Left renal cortex interstitium (tissue), 4 donors: ENCODE results near the gene KLHDC4. TPM values are rescaled to one million over a fixed set of nuclear protein-coding genes. Genes with fewer than 3 reads are reported as not detected.

Source experiments
- DNase-seq, 4 donors: peaks; one replicate each; pipeline ENCODE4 v3.0.0-alpha.2; 2013; ENCODE audit warnings: low read depth in 4 of 4, low spot score in 2 of 4, missing footprints in 1 of 4
- polyA plus RNA-seq, 4 donors: library from polyadenylated mRNA; unstranded; fragments of 120-200 nt; gene quantifications; one replicate each; pipeline ENCODE4 v1.2.1, GENCODE V29; 2013; ENCODE audit not compliant: insufficient read length in 4 of 4

The KLHDC4 gene
- polyA plus RNA-seq, 4 donors: 20.4 to 47.7 (median 31.7) TPM

DNA sequence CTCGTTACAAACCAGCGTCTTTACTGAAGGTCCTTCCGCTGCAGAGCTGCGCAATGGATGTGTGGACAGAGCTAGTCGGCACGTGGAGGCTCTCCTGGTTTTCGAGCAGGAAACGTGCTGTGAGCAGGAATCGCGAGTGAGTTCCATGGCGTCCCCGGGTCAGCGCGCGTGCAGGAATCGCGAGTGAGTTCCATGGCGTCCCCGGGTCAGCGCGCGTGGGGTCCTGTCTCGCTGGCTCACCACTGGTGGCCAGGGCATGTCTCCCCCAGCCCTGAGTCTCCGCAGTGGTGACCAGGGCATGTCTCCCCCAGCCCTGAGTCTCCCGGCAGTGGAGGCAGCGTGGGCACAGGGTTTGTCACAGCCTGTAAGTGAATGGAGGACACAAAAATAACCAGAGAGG, 62.7 kb downstream of the KLHDC4 start:
- DNase-seq: no peak

DNA sequence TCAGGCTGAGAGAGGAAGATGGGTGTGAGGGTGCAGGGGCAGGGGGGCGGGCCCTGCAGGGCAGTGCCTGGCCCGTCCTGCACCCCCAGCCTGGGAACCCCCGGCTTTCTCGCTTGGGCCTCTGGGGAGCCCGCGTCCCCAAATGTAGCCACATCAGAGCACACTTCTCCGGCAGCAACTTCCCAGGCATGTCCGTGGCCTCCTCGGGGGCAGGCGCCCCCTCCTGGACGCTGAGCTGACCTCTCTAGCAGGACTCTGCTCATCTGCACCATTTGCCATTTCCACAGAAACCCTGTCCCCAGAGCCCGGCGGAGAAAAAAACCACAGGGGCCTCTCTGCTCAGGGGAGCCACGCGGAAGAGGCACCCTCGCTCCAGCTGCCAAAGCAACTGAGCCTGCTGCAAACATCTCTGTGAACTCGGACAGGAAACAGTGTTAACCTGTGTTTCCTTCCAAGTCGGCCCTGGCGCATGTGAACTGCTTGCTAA, 63.4 kb downstream of the KLHDC4 start:
- no peak for DNase-seq

DNA sequence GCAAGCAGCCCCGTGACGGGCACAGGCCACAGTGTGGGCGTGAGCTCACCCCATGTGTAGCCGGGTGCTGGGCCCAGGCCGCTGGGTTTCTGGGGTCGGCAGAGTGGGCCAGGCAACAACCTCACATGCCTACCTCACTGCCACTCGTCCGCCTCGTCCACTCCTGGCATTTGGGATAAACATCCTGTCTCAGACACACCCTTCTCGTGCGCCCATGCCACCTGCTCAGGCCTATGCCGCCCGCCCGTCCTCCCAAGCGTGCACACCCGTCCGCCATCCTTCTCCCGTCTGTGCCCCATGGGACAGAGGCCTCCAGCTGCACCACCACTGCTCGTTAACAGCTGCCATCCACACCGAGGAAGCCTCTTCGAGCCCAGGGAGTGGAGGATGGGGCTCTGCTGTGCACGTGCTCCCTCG, 64.3 kb downstream of the KLHDC4 start:
- DNase-seq: no peak

- no peak for DNase-seq
Observed at GRCh38 chr16:87701078-87701460, 64.7 kb downstream of the KLHDC4 start.

DNA sequence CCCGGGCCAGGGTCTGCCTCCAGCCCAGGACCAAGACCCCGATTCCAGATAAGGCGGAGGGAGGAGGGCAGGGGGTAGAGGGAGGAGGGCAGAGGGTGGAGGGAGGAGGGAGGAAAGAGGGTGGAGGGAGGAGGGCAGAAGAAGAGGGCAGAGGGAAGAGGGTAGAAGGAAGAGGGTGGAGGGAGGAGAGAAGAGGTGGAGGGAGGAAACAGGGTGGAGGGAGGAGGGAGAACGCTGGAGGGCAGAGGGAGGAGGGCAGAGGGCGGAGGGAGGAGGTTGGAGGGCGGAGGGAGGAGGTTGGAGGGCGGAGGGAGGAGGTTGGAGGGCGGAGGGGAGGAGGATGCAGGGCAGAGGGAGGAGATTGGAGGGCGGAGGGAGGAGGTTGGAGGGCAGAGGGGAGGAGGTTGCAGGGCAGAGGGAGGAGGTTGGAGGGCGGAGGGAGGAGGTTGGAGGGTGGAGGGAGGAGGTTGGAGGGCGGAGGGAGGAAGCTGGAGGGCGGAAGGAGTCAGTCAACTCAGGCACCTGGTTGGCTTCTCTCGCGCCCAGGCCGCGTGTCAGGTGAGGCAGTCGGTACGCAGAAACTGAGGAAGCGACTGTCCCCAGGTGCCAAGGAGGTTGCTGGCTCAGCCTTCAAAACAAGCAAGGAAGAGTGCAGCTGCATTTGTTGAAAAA, 65.2 kb downstream of the KLHDC4 start:
- DNase-seq: no peak

DNA sequence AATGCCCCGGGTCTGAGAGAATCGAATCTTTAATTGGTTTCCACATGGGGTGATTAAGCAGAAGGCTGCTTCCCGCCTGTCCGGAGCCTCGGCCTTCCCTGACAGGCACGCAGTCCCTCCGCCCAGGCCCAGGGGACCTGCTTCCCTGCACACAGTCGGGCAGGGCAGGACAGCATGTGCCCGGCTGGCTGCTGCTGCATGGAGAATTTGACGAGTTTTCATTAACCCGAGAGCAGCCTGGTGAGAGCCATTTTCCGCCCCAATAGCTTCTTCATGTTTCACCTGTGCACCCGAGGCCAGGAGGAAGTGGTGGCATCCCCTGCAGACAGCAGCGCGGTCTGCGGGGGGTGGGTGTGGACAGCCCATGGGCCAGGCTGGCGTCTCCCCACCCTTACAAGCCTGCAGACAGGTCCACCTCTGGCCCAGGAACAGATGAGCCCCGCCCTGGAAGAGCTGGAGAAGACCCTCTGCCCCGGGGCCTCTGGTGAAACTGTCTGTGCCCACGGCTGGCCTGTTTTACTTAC, 67.0 kb downstream of the KLHDC4 start:
- DNase-seq: no peak

GRCh38 chr16:87698241-87698640, 67.5 kb downstream of the KLHDC4 start:
- no peak for DNase-seq

DNA sequence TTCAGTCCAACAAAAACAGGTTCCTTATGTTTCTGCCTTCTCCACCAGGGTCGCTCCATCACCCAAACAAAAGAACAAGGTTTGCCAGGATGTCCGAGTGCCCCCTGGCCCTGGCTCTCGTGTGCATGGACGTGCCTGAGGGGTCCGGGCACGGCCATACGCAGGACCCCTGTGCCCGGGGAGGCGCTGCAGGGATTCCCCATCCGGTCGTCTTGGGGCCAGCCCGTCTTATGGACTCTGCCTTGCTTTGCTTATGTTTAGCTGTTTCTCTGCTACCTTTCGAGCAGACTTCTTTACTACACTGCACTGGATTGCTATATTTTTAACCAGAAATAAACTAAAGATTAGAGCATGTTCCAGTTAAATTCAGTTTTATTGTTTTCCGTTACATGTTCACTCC, 68.0 kb downstream of the KLHDC4 start:
- DNase-seq: no peak

DNA sequence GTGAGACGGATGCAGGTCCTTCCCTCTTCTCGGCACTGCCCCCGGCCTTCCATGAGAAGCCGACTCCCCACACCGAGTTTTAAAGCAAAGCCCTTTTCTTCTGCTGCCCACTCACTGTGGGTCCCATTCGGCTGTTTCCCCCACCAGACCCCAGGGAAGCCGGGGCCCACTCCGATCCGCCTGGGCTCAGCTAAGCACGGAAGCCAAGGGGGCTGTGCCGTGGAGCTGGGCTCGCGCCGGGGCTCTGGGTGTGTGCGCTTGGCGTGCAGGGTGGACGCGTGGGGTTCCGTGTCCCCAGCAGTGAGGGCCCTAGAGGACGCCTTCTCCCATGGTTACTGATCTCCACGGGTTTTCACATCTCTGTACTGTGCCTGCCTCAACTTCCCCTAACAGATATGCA, 68.5 kb downstream of the KLHDC4 start:
- no peak for DNase-seq

- no peak for DNase-seq
Observed at GRCh38 chr16:87696726-87697125, 69.1 kb downstream of the KLHDC4 start.

DNA sequence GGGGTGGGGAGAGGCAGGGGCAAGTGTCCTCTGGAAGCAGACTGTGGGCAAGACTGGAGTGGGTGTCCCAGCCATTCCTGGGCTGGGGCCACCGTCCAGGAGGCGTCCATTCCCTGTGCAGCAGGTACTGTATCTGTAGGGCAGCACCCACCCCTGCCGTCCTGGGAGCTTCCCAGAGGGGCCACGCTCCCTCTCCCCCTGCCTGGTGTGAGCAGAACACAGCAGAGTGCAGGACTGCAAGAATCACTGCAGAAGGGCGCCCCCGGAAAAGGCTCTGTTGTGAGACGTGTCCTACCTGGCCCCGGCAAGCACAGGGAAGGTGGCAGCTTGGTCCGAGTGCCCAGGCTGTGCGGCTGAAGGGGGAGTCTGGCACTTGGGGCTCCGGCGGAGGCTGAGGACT, 70.3 kb downstream of the KLHDC4 start:
- DNase-seq: no peak

DNA sequence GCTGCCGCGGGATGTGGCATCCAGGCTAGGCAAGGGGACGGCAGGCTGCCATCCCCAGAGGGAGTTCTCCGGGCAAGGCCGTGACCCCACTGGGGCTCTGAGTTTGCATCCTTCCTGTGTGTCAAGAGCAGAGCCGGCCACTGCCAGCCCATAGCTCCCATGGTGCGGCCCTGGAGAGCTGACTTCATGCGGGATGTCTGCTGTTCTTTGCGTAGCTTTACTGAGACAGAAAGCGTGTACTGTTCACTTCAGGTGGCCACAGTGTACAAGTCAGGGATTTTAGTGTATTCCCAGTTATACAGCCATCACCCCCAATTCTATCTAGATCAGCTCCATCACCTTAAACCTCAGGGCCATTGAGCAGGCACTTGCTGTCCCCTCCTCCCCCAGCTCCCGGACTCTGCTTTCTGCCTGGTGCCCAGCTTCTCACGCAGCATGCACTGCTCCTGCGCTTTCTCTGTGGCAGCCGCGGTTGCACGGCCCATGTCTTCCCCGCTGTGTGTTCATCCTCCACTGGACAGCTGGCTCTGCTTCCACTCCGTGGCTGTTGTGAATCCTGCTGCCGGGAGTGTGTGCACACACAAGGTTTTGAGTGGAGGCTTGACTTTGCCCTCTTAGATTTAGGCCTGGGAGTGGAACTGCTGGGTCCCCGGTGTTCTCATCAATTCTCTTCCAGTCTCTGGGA, 71.2 kb downstream of the KLHDC4 start:
- DNase-seq: no peak

GRCh38 chr16:87693827-87694226, 72.0 kb downstream of the KLHDC4 start:
- no peak for DNase-seq

GRCh38 chr16:87692756-87693155, 73.0 kb downstream of the KLHDC4 start:
- no peak for DNase-seq

GRCh38 chr16:87692176-87692575, 73.6 kb downstream of the KLHDC4 start:
- no peak for DNase-seq

GRCh38 chr16:87691686-87692079, 74.1 kb downstream of the KLHDC4 start:
- no peak for DNase-seq

DNA sequence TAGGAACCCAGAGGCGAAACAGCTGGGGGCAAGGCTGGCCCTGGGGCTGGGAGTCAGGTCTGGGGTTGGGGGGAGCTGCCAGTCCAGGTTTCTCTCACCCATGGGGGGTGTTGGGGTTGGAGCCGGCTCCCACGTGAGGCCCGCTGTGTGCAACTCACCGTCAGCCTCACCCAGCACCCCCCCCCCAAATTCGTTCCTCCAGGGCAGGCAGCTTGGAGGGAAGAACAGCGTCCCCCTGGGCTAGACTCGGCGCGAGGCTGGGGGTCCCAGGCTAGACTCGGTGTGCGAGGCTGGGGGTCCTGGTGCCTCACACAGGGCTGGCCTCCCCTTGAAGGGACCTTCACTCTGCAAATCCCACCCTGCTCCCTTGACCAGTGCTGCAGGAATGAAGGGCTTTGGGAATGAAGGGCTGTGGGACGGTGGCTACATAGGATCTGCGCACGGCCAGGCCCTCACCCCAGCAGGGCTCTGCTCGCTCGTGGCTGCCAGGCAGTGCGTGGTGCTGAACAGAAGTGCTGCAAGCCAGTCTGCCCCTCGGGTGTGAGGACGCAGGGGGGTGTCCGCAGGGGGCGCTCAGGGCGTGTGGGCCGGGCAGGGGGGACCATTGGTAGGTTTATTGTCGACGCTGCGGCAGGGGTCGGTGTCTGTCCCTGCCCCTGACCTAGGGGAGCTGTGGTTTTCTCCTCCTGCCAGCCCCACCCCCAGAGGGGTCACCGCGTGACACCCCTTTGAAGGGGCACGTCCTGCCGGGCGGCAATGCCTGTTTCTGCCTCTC, 74.7 kb downstream of the KLHDC4 start:
- no peak for DNase-seq

GRCh38 chr16:87689956-87690465, 75.8 kb downstream of the KLHDC4 start:
- DNase-seq: no peak

- DNase-seq: no peak
Observed at GRCh38 chr16:87688876-87689815, 76.6 kb downstream of the KLHDC4 start.

GRCh38 chr16:87687998-87688529, 77.7 kb downstream of the KLHDC4 start:
- no peak for DNase-seq
